Hematopoietic multipotent progenitor cell treated with erythropoietin and hydrocortisone succinate and interleukin-3 and kit ligand, for 8 days (in vitro differentiated cells): ENCODE results near the gene TENT5C.

Experiments used
- DNase-seq: peaks from one replicate; pipeline ENCODE4 v3.0.0-alpha.2; 2015

TENT5C gene

DNA sequence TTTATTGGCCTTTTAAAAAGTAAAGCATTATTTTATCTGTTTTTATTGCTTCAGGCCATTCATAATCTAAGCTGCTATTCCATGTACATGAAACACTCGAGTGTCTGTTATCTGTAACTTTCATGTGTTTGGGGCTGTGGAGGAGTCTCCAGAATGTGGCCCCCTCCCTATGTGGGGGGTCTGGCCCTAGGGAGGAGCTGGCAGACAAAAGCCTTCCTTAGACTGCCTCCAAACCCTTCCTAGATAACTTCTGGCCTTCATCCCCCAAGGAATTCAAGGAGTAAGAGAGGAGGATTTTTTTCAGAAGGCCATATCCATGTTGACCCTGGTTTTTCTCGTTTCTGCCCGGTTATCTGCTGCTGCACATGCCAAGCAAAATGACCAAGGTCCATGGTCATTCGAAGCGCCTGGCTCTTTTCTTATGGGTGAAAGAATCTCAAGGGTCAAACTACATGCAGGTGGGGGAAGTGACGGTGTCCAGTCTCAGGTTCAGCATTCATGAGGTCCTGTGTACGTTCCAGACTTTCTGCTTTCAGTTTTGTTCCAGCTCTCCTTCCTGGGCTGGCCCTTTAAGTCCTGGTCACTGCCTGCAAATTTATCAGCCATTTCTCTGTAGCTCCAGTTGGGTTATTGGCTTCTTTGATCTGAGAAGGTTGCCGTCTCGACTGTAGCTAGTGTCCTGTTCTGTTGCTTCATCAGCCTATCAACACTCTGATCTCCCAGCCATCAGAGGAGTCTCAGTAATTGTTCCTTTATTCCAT, 8.3 kb downstream of the TENT5C start:
- DNase-seq = peak; percentile 86

DNA sequence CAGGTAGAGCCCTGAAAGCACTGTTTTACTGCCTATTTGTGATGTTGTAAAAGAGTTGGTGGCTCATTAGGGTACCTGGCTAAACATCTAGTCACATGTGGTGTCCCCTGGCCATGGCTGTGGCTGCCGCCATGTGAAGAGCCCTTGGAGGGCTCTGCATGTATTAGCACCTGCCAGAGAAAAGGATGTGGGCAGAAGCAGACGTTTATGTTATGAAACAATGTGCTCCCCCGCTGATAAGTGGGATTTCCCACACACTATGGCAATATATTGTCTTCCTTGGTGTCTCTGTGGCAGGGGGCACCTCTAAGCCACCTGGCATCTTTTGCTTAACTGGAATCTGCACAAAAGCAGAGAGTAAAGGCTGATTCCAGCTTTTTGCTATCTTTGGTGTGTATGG, 9.6 kb downstream of the TENT5C start:
- peak; percentile 44 for DNase-seq

DNA sequence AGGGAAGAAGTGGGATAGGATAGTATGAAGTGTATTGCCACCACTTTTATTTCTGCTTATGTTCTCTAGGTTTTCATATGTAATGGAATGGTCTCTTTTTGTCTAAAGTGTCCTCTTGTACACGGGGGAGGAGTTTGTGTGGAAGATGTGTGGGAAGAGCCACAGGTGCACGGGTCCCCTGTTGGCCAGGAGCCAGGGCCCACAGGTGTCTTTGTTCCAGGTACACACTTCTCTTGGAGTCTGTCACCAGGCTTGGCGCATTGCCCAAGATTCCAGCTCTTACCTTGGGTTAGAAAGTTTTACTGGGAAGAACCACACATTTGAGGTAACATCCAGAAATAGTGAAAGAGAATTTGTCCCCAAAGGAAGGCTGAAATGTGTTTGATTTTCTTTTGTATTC, 10.5 kb downstream of the TENT5C start:
- no peak for DNase-seq

DNA sequence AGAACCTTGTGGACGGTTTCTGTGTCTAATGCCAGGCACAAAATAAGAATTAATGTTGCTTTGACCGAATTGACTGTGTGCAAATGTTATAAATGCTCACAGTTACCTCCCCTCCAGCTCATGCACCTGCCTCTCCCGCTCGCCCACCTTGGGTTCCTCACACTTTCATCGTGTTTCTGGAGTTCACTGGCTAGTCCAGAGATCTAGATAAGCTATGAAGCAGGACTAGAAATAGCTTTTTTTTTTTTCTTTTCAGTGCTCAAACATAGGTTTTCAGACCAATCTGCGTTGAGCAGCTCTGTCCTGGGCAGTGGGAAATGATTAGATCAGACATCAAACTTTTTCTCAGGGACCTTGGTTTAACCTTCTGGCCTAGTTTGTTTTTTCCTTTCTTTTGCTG, 11.1 kb downstream of the TENT5C start:
- no peak for DNase-seq

DNA sequence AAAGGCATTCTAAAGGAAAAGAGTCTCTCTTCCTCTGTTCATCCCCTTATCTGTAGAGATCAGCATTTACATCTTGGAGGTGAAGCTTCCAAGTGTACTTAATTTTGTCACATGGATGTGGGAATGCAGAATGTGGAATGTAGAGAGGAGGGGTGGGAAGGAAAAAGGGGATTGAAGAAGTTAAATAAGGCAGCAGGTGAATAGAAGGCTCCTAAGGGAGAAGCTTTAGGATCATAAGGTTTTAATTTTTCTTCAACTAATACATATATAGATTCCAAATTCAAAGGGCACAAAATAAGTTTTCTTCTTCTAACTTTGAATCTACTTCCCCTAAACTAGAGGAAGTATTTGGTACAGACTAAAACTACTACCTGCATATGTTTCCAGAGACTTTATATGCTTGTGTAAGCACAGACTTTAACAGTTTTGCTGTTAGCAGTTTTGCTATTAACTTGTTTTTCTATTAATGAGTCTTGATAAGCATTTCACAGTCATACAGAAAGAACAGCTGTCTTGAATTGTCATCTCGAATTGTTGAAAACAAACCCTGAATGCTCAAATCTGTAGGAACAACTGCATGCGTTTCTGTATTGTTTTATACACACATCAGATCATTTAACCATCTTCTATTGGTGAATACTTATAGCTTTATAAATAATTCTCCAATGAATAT, 12.7 kb downstream of the TENT5C start:
- no peak for DNase-seq

DNA sequence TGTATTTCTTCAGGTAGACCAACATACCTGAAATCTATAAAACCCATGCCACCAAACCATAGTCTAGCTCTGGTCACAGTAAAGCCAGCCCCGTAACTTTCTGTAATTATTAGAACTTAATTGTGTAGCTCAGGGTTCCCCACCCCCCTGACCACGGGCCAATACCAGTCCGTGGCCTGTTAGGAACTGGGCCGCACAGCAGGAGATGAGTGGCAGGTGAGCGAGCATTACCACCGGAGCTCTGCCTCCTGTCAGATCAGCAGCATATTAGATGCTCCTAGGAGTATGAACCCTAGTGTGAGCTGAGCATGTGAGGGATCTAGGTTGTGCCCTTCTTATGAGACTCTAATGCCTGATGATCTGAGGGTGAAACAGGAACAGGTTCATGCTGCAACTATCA, 14.6 kb downstream of the TENT5C start:
- no peak for DNase-seq

DNA sequence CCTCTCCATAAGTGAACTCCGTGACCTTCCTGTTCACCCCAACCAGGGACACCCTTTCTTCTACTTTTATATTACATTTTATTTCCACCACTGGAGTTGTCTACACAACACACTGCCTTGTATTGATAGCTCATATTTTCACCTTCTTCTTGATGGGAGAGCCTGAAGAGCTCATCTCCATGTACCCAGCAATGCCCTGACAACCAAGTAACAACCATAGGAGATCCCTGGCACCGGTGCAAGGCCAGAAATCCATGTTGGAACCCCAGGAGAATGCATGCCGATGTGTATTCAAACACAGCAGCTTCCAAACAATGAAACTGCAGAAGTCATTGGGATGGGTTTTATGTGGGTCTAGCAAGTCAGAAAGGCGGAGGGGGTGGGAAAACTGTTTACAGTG, 15.5 kb downstream of the TENT5C start:
- no peak for DNase-seq

DNA sequence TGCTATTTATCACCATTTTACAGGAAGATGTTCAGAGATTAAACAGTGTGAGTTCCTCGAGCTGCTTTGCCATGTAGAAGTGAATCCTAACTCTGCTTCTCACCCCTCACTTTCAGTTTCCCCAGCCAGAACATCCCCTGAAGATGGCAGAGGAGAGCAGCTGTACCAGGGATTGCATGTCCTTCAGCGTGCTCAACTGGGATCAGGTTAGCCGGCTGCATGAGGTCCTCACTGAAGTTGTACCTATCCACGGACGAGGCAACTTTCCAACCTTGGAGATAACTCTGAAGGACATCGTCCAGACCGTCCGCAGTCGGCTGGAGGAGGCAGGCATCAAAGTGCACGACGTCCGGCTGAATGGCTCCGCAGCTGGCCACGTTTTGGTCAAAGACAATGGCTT, 16.9 kb downstream of the TENT5C start:
- no peak for DNase-seq

DNA sequence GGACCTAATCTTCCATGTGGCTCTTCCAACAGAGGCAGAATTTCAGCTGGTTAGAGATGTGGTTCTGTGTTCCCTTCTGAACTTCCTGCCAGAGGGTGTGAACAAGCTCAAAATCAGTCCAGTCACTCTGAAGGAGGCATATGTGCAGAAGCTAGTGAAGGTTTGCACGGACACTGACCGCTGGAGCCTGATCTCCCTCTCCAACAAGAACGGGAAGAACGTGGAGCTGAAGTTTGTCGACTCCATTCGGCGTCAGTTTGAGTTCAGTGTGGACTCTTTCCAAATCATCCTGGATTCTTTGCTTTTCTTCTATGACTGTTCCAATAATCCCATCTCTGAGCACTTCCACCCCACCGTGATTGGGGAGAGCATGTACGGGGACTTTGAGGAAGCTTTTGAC, 17.3 kb downstream of the TENT5C start:
- DNase-seq = no peak

DNA sequence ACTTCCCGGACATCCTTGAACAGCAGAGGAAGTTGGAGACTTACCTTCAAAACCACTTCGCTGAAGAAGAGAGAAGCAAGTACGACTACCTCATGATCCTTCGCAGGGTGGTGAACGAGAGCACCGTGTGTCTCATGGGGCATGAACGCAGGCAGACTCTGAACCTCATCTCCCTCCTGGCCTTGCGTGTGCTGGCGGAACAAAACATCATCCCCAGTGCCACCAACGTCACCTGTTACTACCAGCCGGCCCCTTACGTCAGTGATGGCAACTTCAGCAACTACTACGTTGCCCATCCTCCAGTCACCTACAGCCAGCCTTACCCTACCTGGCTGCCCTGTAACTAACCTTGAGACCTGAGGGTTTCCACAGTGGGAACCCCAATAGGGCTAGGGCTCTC, 17.9 kb downstream of the TENT5C start:
- DNase-seq = no peak

DNA sequence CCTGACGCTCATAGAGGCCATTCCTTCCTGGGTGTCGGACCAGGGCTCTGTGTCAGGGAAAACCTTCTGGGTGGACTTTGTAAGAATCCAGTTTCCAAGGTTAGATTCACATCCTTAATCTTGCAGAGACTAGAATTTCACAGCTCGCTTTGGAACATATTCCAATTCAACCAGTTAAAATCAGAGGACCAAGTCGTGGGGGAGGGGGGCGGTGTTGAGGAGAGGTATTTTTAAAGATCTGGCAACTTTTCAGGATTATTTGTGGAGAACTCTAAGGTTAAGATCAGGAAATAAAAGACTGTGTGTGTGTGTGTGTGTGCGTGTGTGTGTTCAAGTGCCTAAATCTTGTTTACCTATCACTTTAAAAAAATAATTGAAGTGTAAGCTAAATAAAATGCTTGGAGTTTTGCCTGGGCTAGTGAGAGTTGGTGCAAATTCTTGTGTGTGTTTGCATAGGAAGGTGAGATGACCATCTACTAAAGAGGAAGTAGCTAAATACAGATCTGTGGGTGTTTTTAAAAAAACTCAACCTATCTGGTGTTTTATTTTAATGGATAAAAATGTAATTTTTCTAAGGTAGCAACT, 21.8 kb downstream of the TENT5C start:
- DNase-seq = no peak

DNA sequence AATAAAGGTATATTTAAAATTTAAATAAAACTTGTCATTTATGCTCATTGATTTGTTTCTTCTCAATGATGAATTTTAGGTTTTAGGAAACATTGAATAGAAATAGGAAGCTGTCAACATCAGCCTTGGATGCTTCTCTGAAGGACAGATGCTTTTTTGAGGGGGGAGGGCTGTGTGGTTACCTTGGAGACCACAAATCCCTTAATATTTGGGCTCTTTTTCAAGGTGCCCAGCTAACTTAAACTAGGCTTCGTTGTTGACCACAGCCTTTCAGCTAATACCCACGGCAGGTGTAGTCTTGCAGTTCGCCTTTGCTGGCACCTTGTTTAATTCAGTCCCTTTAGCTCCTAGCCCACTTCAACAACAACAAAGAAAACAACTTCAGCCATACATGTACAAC, 22.5 kb downstream of the TENT5C start:
- no peak for DNase-seq

DNA sequence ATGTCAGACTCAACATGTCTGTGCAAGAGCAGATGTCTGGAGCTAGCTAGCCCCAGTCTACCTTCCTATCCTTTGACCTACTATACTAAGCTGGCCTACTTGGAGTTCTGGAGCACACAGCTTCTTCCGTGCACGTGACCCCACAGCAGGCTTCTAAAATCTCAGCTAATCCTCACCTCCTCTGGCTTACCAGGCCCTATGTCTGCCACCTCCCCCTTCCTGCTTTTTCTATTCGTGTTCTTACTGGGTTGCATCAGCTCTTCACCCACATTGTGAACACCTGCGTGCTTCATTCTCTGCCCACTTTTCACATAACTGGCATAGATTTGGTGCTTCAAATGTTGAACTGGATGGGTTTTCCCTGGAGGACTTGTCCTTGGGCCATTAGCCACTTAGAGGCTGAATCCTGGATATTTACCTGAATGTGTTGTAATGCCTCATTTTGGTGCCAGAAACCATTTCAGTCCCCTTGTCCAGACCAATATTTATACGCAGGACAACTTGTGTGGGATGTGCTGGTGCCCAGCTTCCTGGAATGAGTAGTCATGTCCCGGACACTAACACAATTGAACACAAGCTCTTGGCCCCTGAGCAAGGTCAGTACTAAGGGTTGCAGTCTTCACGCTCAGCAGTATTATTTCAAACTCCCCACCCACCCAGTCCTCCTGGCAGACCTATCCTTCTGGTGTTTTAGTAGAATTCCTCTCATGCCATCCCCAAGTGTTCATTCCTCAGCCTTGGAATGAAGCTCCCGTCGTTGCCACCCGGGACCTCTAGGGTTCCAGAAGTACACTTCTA, 24.0 kb downstream of the TENT5C start:
- no peak for DNase-seq

DNA sequence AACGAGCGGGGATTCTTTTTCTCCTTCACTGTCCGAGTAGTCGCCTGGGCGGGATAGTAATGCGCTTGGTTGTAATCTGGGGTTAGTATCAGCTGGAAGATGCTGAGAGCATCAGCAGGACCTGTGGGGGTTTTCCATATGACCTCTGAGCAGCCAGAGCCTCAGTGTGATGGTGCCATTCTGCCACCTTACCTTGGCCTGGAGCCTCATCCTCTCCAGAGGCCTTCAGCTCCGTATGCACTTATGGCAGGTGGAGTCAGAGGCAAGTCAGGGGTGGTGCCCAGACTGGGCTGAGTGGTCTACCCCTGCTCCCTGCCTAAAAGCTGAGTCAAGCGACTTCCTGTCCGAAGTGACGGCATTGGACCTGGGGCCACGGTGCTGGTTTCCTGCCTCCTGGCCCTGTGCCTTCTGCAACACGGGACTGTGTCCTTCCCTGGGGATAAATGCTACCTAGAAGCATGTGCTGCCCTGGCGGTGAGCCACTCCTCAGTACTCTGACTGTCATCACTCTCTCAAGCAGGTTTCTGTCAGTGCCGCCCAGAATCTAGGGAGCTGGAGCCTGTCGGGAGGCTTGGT, 24.7 kb downstream of the TENT5C start:
- no peak for DNase-seq

DNA sequence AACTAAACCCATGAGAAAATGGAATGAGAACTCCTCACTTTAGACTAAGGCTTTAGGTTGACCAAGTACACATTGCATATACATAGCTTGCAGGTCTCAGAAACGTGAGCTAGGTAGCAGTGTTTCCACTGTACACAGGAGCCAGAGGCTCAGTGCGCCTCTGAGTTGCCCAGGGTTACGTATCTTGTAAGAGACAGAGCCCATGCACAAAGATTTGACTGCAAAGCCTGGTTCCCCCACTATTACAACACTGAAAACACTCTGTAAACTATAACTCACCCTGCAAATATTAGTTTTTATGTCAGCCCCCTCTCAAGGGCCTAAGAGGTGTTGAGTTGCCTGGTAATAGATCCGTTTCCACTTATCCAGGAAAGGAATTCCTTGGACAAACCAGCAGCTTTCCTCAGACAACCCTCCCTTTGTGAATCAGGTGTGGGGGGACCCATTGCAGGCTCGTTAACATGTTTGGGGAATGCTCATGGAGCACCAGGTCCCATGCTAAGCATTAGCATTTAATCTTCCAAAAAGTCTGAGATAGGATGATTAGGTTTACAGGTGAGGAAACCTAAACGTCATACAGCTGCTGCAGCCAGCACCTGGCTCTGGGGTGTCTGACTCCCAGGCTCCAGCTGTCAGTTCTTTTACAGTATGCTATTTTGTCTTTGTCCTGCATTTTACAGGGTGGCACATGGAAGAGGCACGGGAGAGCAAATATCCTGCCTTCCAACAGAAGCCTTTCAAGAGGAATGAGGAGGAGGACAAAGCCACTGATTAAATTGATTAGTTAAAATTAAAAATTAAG, 25.7 kb downstream of the TENT5C start:
- no peak for DNase-seq

DNA sequence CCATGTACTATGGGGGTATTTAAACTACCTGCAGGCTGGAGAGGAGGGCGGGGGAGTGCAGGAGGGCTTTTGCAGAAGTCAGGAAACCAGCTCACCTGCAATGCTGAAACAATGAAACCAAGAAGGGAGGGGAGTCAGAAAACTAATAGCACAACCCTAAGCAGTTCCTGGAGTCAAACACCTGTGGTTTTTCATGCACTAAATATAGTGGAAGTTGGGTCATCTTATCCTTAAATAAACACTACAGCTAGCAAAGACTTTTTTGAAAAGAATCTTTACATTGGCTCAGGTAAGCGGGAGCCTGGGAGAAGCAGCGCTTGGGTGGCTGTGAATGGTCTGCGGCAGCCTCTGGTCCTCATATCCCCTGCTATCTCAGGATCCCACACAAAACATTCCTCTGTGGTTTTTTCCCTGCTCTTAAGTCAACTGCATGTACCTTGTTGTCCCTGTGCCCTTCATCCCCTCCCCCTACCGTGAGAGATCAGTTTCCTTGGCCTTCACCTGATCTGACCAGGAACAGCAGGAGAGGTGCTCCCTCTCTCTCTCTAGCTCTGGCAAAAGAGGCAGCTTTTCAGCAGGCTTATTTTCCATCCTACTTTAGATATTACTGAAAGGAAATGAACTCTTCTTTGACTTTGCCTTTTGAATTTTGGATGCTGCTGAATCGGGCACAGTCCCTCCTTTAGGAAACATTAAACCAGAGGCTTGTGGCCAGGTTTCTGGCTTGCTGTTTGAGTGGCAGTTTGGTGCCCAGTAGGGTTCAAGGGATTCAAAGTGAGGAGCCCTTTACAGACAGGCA, 26.6 kb downstream of the TENT5C start:
- no peak for DNase-seq

DNA sequence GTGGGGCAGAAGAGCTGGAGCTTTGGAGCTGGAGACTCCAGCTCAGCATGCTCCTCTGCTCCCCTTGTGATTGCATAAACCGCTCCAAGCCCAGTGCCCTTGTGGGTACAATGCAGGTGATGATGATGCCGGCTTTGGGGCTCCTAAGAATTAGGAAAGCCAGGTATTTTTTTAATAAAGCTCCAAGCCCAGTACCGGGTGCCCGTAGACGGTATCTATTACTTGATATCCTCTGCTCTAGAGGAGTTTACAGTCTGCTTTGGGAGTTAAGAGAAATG, 27.2 kb downstream of the TENT5C start:
- no peak for DNase-seq

DNA sequence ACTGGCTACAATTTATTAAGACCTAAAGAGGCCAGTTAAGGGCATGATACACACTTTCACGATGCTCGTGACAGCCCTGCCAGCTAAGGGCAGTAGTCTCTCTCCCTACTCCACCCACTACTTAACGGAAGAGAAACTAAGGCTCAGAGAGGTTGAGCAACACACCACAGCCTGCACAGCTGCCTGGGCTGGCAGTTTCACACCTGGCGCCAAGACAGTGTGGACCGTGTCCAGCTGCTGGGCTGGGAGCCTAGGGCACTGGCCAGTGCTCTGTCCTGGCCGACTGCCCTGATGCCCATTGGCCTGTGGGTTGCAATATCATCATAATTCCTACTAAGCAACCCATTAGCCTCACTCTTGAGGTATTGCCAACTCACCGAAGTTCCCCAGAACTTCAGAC, 27.6 kb downstream of the TENT5C start:
- DNase-seq = no peak

DNA sequence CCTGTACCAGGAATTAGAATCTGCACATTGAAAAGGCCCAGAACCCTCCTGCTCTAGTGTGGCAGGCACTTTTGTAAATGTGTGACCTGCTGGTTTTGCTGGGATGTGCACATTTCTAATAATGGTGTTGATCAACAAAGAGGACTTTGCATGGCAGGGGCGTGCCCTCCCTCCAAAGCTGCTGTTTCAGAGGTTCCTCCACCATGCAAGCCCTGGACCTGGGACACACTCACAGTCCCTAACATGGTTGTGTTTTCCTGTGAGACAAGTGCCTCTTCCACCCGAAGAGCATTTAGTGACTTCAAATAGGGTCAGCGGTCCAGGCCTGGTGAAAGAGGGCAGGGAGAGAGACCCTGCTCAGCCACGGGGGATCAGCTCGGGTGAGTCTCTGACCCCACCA, 28.1 kb downstream of the TENT5C start:
- DNase-seq = no peak

DNA sequence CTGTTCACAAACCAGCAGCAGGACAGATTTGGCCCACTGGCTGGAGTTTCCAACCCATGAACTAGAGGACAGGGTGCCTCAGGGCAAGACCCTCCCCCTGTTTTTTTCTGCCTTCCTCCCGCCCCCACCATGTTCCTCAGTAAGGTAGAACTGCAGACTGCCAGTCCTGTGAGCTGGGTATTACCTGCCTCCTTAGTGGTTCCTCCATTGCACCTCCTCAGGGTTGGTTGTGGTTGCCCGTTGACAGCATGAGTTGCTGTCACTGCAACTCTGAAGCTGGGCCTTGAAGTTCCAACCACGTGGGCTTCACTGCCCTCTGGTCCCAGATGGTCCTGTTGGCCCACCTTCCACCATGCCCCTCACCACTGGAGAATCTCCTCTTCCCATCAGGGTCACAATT, 28.8 kb downstream of the TENT5C start:
- DNase-seq = no peak

DNA sequence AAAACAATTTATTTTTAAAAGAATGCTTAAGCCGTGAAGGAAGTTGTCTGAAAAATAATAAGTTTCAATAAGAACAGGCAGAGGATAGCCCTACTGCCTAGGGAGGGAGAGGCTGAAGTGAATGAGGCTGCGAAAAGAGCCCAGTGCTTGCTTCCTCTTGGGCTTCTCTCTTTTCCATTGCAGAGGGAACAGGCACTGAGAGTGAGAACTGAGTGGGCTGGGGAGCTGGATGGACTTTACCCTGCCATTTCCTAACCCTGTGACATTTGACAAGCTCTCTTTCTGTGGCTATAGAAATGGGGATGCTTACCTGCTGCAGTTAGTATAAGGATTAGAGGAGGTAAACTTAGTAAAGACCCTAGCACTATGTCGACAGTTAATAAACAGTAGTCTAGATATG, 30.0 kb downstream of the TENT5C start:
- DNase-seq = no peak
